H1 (cell line): Measurements from ENCODE around the gene ANXA8.
"Not testable (repeated sequence)": the region's sequence is repeated elsewhere in the genome, so short reads cannot be mapped to it uniquely, and the experiment has no call there.

Source experiments
- BCL11A ChIP-seq, 2 experiments: IDR thresholded peaks; one replicate each; pipeline ENCODE4 v1.6.1; 2011; ENCODE audit warnings: low read depth in 2 of 2, low read length in 2 of 2, mild to moderate bottlenecking in 2 of 2
- CTCF ChIP-seq, 3 experiments: IDR thresholded peaks; 1 replicate in 2 of 3; 2 replicates in 1 of 3; pipeline versions ENCODE4 v1.5.1 to v1.6.1; 2011; ENCODE audit warnings: low read length in 3 of 3, mild to moderate bottlenecking in 3 of 3, inconsistent platforms in 2 of 3, low read depth in 1 of 3, moderate library complexity in 1 of 3; ENCODE audit not compliant: insufficient read depth in 1 of 3; ENCODE audit errors: control extremely low read depth in 1 of 3
- EP300 ChIP-seq, 2 experiments: IDR thresholded peaks; 1 replicate in 1 of 2; 2 replicates in 1 of 2; pipeline ENCODE4 v1.6.1; 2011 to 2012; ENCODE audit warnings: low read depth in 2 of 2, low read length in 2 of 2, mild to moderate bottlenecking in 2 of 2, borderline replicate concordance in 1 of 2, inconsistent platforms in 1 of 2, moderate library complexity in 1 of 2
- GABPA ChIP-seq: IDR thresholded peaks from 2 replicates; pipeline ENCODE4 v1.6.1; 2011; ENCODE audit warnings: mild to moderate bottlenecking, low read length, moderate library complexity, borderline replicate concordance; ENCODE audit not compliant: insufficient read depth
- HDAC6 ChIP-seq: IDR thresholded peaks from one replicate; pipeline ENCODE4 v1.7.1; 2012; ENCODE audit warnings: low read depth, mild to moderate bottlenecking, inconsistent platforms, low read length, moderate library complexity
- JUND ChIP-seq: IDR thresholded peaks from 2 replicates; pipeline ENCODE4 v1.6.1; 2011; ENCODE audit warnings: mild to moderate bottlenecking, improper control_type of control experiment, low read length
- KDM1A ChIP-seq: fragments of 200-600, 300-600 bp; sonication (generic); IDR thresholded peaks from 2 replicates; pipeline ENCODE4 v1.7.1; 2016; ENCODE audit warnings: mild to moderate bottlenecking, low read length, borderline replicate concordance
- MAX ChIP-seq: IDR thresholded peaks from 2 replicates; pipeline ENCODE4 v1.6.1; 2012; ENCODE audit warnings: inconsistent platforms
- POLR2A ChIP-seq, 2 experiments: IDR thresholded peaks; 1 replicate in 1 of 2; 2 replicates in 1 of 2; pipeline ENCODE4 v1.6.1; 2011; ENCODE audit warnings: low read depth in 2 of 2, low read length in 2 of 2, mild to moderate bottlenecking in 2 of 2; ENCODE audit errors: control extremely low read depth in 1 of 2
- RAD21 ChIP-seq, 2 experiments: IDR thresholded peaks in 1 of 2; conservative IDR thresholded peaks in 1 of 2; 2 replicates each; pipeline ENCODE4 v1.6.1; 2011; ENCODE audit warnings: low read depth in 2 of 2, low read length in 2 of 2, improper control_type of control experiment in 1 of 2, inconsistent platforms in 1 of 2, mild to moderate bottlenecking in 1 of 2, moderate library complexity in 1 of 2

DNA sequence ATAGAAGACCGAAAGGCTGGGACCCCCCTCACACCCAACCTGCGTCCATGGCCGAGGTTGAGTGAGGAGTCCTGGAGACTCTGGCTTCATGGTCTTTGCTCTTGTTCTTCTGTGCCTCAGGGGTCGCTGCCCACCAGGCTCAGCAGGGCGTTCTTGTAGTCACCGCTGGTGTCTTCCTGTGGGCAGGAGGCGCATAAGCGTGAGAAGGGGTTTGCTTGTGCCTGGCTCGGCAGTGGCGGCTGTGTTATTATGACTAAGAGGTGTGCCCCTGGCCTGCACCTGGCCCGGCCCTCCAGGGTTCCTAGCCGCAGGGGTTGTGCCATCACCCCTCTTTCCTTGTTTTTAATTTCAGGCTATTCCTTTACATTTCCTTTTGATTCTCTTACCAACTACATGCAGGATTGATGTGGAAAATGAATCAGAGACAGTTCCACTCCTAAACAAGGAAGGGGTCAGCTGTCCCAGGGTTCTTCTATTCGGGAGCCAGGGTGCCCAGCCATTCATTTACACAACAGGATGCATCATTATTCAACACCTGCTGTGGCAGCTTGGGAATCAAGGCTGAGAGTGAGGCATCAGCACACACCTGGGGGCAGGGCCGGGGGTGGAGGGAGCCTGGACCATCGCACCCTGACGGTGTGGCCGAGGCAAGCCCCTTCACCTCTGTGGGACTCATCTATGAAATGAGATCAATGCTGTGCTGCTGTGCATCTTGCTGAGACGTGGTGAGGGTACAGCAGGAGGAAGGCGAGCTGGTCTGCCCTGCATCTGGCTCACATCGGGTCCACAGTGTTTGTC is 15.0 kb downstream of the ANXA8 start:
- TF ChIP-seq JUND; KDM1A; CTCF (IDR thresholded peaks at IDR 0.05; ENCODE audit: control extremely low read depth in 1 of 3, insufficient read depth in 1 of 3, low read depth in 1 of 3, low read length in 3 of 3); EP300 (IDR thresholded peaks at IDR 0.05; ENCODE audit: borderline replicate concordance in 1 of 2, low read depth in 2 of 2, low read length in 2 of 2); GABPA; MAX; POLR2A (IDR thresholded peaks at IDR 0.05; ENCODE audit: control extremely low read depth in 1 of 2, low read depth in 2 of 2, low read length in 2 of 2); BCL11A (IDR thresholded peaks at IDR 0.05; ENCODE audit: low read depth in 2 of 2, low read length in 2 of 2); RAD21 (IDR thresholded peaks at IDR 0.05 in 1 of 2, conservative IDR thresholded peaks at IDR 0.05 in 1 of 2; ENCODE audit: low read depth in 2 of 2, low read length in 2 of 2); HDAC6: not testable (repeated sequence)
